Measurements from ENCODE around the gene PIGK. TPM values are rescaled to one million over a fixed set of nuclear protein-coding genes. Genes with fewer than 3 reads are reported as not detected.

Gene PIGK
- total and polyA plus RNA-seq, 2 donors (not counting 1 experiment from before 2014, with no cell fraction given), result 3.1 to 14.9 TPM

- no peak overlapping the region for H3K9ac ChIP-seq (ENCODE audit: low read length)
- H4K20me1 ChIP-seq (ENCODE audit: control insufficient read depth, insufficient read depth, low read length, poor library complexity, severe bottlenecking), result no peaks in the 10 kb centered on the region
- ChIA-PET POLR2A (no interaction called here), CTCF (no interaction called here)
- H3K36me3 ChIP-seq (replicated peaks in 1 of 2; ENCODE audit: control extremely low read depth in 1 of 2, control insufficient read depth in 1 of 2, extremely low read depth in 1 of 2, insufficient read depth in 2 of 2, low read length in 1 of 2), result no peaks in the 10 kb centered on the region
- intact Hi-C loops (cut with micrococcal nuclease), result no loop called here
- H3K4me2 ChIP-seq (replicated peaks; ENCODE audit: low read depth, low read length, poor library complexity, severe bottlenecking), result no peak overlapping the region
- no peaks in the 10 kb centered on the region for H3K79me2 ChIP-seq (ENCODE audit: control insufficient read depth, insufficient read depth, low read length)
- Mint-ChIP-seq H3K9me3 (ENCODE audit: insufficient read depth) (peaks cover 2% of the 10 kb centered on the region), H3K4me1 (no peaks in the 10 kb centered on the region), H3K27ac (no peak overlapping the region), H3K4me3 (no peak overlapping the region), H3K27me3 (no peaks in the 10 kb centered on the region)
- H3K27ac ChIP-seq (ENCODE audit: low read length in 2 of 2), result no peak overlapping the region
- H3K4me3 ChIP-seq (ENCODE audit: control extremely low read depth in 1 of 5, extremely low read depth in 1 of 5, insufficient read depth in 1 of 5, low read depth in 2 of 5, low read length in 4 of 5), result no peak overlapping the region
- ATAC-seq (ENCODE audit: low read depth) (no peak), DNase-seq (no peak)
- no peaks in the 10 kb centered on the region for H3K4me1 ChIP-seq (ENCODE audit: control insufficient read depth in 2 of 2, insufficient read depth in 2 of 2, low read length in 2 of 2)
- WGBS (ENCODE audit: insufficient coverage), result 80% methylated on average over 1 of the region's 2 CpGs
- no peak overlapping the region for H2AFZ ChIP-seq (ENCODE audit: insufficient read depth, low read depth, low read length, poor library complexity, severe bottlenecking)
- TF ChIP-seq CTCF (IDR thresholded peaks at IDR 0.05) (no peak), EZH2 (IDR thresholded peaks at IDR 0.05; ENCODE audit: borderline replicate concordance, insufficient read depth, low read depth, low read length, poor library complexity, severe bottlenecking) (no peak)
- H3K27me3 ChIP-seq (replicated peaks in 1 of 4; ENCODE audit: control extremely low read depth in 1 of 4, control insufficient read depth in 3 of 4, insufficient read depth in 4 of 4, low read length in 3 of 4), result no peaks in the 10 kb centered on the region
- no peaks in the 10 kb centered on the region for H3K9me3 ChIP-seq (ENCODE audit: control extremely low read depth in 1 of 3, control insufficient read depth in 2 of 3, insufficient read depth in 1 of 3, low read length in 2 of 3)
Measured at GRCh38 chr1:77068013-77068412, 151.2 kb downstream of the PIGK start.

GRCh38 chr1:77065693-77066342 is 153.4 kb downstream of the PIGK start:
- WGBS (ENCODE audit: insufficient coverage), result 83% methylated on average over 3 of the region's 7 CpGs
- H3K4me1 ChIP-seq (ENCODE audit: control insufficient read depth in 2 of 2, insufficient read depth in 2 of 2, low read length in 2 of 2), result no peaks in the 10 kb centered on the region
- no peaks in the 10 kb centered on the region for H3K36me3 ChIP-seq (replicated peaks in 1 of 2; ENCODE audit: control extremely low read depth in 1 of 2, control insufficient read depth in 1 of 2, extremely low read depth in 1 of 2, insufficient read depth in 2 of 2, low read length in 1 of 2)
- no peak overlapping the region for H3K27ac ChIP-seq (ENCODE audit: low read length in 2 of 2)
- no peaks in the 10 kb centered on the region for H3K79me2 ChIP-seq (ENCODE audit: control insufficient read depth, insufficient read depth, low read length)
- Mint-ChIP-seq H3K27me3 (no peaks in the 10 kb centered on the region), H3K27ac (no peak overlapping the region), H3K9me3 (ENCODE audit: insufficient read depth) (peaks cover 2% of the 10 kb centered on the region), H3K4me1 (no peaks in the 10 kb centered on the region), H3K4me3 (no peak overlapping the region)
- no peaks in the 10 kb centered on the region for H3K27me3 ChIP-seq (replicated peaks in 1 of 4; ENCODE audit: control extremely low read depth in 1 of 4, control insufficient read depth in 3 of 4, insufficient read depth in 4 of 4, low read length in 3 of 4)
- H3K4me3 ChIP-seq (ENCODE audit: control extremely low read depth in 1 of 5, extremely low read depth in 1 of 5, insufficient read depth in 1 of 5, low read depth in 2 of 5, low read length in 4 of 5), result no peak overlapping the region
- POLR2A ChIA-PET, result no interaction called here
- no peak for TF ChIP-seq EZH2 (IDR thresholded peaks at IDR 0.05; ENCODE audit: borderline replicate concordance, insufficient read depth, low read depth, low read length, poor library complexity, severe bottlenecking)
- TF ChIP-seq CTCF (IDR thresholded peaks at IDR 0.05), result no peak
- no peak overlapping the region for H3K9ac ChIP-seq (ENCODE audit: low read length)
- H2AFZ ChIP-seq (ENCODE audit: insufficient read depth, low read depth, low read length, poor library complexity, severe bottlenecking), result no peak overlapping the region
- H3K4me2 ChIP-seq (replicated peaks; ENCODE audit: low read depth, low read length, poor library complexity, severe bottlenecking), result no peak overlapping the region
- DNase-seq (no peak), ATAC-seq (ENCODE audit: low read depth) (no peak)
- H3K9me3 ChIP-seq (ENCODE audit: control extremely low read depth in 1 of 3, control insufficient read depth in 2 of 3, insufficient read depth in 1 of 3, low read length in 2 of 3), result no peaks in the 10 kb centered on the region
- H4K20me1 ChIP-seq (ENCODE audit: control insufficient read depth, insufficient read depth, low read length, poor library complexity, severe bottlenecking), result no peaks in the 10 kb centered on the region
- intact Hi-C loops (cut with micrococcal nuclease), result no loop called here
- CTCF ChIA-PET, result no interaction called here

All from B cell (primary cell).